ENCODE results near the gene PDSS2. TPM values are rescaled to one million over a fixed set of nuclear protein-coding genes. Genes with fewer than 3 reads are reported as not detected.

Gene PDSS2
- total and polyA plus RNA-seq, 8 donors = 2.7 to 10.1 (median 6.2) TPM

GRCh38 chr6:107235511-107235910 lies 223.9 kb downstream of the PDSS2 start:
- no peak overlapping the region for H3K4me3 ChIP-seq
- FAIRE-seq (no peak), ATAC-seq (no peak), DNase-seq (no peak)
- H3K9me3 ChIP-seq = no peaks in the 10 kb centered on the region
- H3K27me3 ChIP-seq = no peaks in the 10 kb centered on the region
- H3K4me1 ChIP-seq = no peaks in the 10 kb centered on the region
- no peak overlapping the region for H3K27ac ChIP-seq
- intact Hi-C loops (cut with DNase I) = no loop called here
- TF ChIP-seq CTCF (IDR thresholded peaks at IDR 0.05) = no peak
- H3K36me3 ChIP-seq = no peaks in the 10 kb centered on the region

- Histone ChIP-seq H3K36me3 (no peaks in the 10 kb centered on the region), H3K4me1 (no peaks in the 10 kb centered on the region), H3K27me3 (no peaks in the 10 kb centered on the region), H3K27ac (no peak overlapping the region), H3K9me3 (no peaks in the 10 kb centered on the region), H3K4me3 (no peak overlapping the region)
- DNase-seq (no peak), ATAC-seq (no peak), FAIRE-seq (no peak)
- no peak for TF ChIP-seq CTCF (IDR thresholded peaks at IDR 0.05)
- intact Hi-C loops (cut with DNase I) = no loop called here
- 76 to 80% methylated on average over 2 of the region's 2 CpGs for WGBS, 2 donors
Measured at GRCh38 chr6:107235007-107235406, 224.4 kb downstream of the PDSS2 start.

- Histone ChIP-seq H3K4me3 (no peak overlapping the region), H3K36me3 (no peaks in the 10 kb centered on the region), H3K4me1 (no peaks in the 10 kb centered on the region), H3K27ac (no peak overlapping the region), H3K9me3 (no peaks in the 10 kb centered on the region), H3K27me3 (no peaks in the 10 kb centered on the region)
- ATAC-seq (no peak), FAIRE-seq (no peak), DNase-seq (no peak)
- intact Hi-C loops (cut with DNase I) = no loop called here
- WGBS, 2 donors = 87 to 89% methylated on average over 3 of the region's 3 CpGs
- no peak for TF ChIP-seq CTCF (IDR thresholded peaks at IDR 0.05)
Measured at GRCh38 chr6:107231243-107231642, 228.1 kb downstream of the PDSS2 start.

GRCh38 chr6:107230448-107230847 lies 228.9 kb downstream of the PDSS2 start:
- no peak overlapping the region for H3K27ac ChIP-seq
- no peaks in the 10 kb centered on the region for H3K9me3 ChIP-seq
- no peak overlapping the region for H3K4me3 ChIP-seq
- no peak for DNase-seq
- no peaks in the 10 kb centered on the region for H3K27me3 ChIP-seq
- no peak for FAIRE-seq
- TF ChIP-seq CTCF (IDR thresholded peaks at IDR 0.05) = no peak
- 50 to 55% methylated on average over 1 of the region's 1 CpG for WGBS, 2 donors
- intact Hi-C loops (cut with DNase I) = no loop called here
- no peaks in the 10 kb centered on the region for H3K4me1 ChIP-seq
- no peak for ATAC-seq
- H3K36me3 ChIP-seq = no peaks in the 10 kb centered on the region

GRCh38 chr6:107230024-107230423 lies 229.3 kb downstream of the PDSS2 start:
- intact Hi-C loops (cut with DNase I) = no loop called here
- no peak for ATAC-seq
- H3K36me3 ChIP-seq = no peaks in the 10 kb centered on the region
- TF ChIP-seq CTCF (IDR thresholded peaks at IDR 0.05) = no peak
- no peaks in the 10 kb centered on the region for H3K27me3 ChIP-seq
- no peak for FAIRE-seq
- no peaks in the 10 kb centered on the region for H3K9me3 ChIP-seq
- no peak overlapping the region for H3K27ac ChIP-seq
- H3K4me1 ChIP-seq = no peaks in the 10 kb centered on the region
- H3K4me3 ChIP-seq = no peak overlapping the region
- no peak for DNase-seq
- 81 to 92% methylated on average over 2 of the region's 2 CpGs for WGBS, 2 donors
